Testis (tissue), 3 donors: ENCODE measurements around the gene RCOR3. TPM values are rescaled to one million over a fixed set of nuclear protein-coding genes. Genes with fewer than 3 reads are reported as not detected.

Experiments used
- DNase-seq: peaks from one replicate; pipeline ENCODE4 v3.0.0-alpha.2; 2019
- H3K27ac ChIP-seq, 2 donors: fragments of 200-600 bp; sonication (generic); one replicate each; pipeline ENCODE4 v1.5.1; 2019
- H3K27me3 ChIP-seq: fragments of 200-600 bp; sonication (generic); one replicate; pipeline ENCODE4 v1.5.1; 2019
- H3K36me3 ChIP-seq: fragments of 200-600 bp; sonication (generic); one replicate; pipeline ENCODE4 v1.5.1; 2017; ENCODE audit warnings: low read depth; ENCODE audit errors: missing control alignments
- H3K4me1 ChIP-seq: fragments of 200-600 bp; sonication (generic); one replicate; pipeline ENCODE4 v1.5.1; 2019
- H3K4me3 ChIP-seq, 2 donors: fragments of 200-600 bp; sonication (generic); one replicate each; pipeline ENCODE4 v1.5.1; 2017 to 2019
- H3K9me3 ChIP-seq: fragments of 200-600 bp; sonication (generic); one replicate; pipeline ENCODE4 v1.5.1; 2017
- CTCF ChIP-seq, 3 experiments: fragments of 450-650 bp in 2 of 3; fragments of 200-600 bp in 1 of 3; sonication (generic) in 1 of 3; IDR thresholded peaks; one replicate each; pipeline ENCODE4 v1.5.1; 2016 to 2019; ENCODE audit warnings: antibody characterized with exemption in 3 of 3, mild to moderate bottlenecking in 2 of 3, moderate library complexity in 1 of 3
- POLR2A ChIP-seq: fragments of 450-650 bp; IDR thresholded peaks from one replicate; pipeline ENCODE4 v1.6.1; 2017; ENCODE audit warnings: antibody characterized with exemption, mild to moderate bottlenecking, moderate library complexity
- WGBS, 2 donors: methylation state at CpG; one replicate each; pipeline ENCODE4 v1.1.5; 2018; 5-methylcytosine and 5-hydroxymethylcytosine counted together
- intact Hi-C: fragments of 100-400 bp; cut with DNase I; formaldehyde crosslinking; loops from one replicate; pipeline ENCODE4 v1.15.1; 2023; ENCODE audit warnings: low total_unique reads
- polyA plus RNA-seq: library from polyadenylated mRNA; stranded (reverse); fragments of 350-450 nt; fragmentation: Illumina TruSeq; extraction: RNeasy Lipid Tissue Mini Kit (QIAGEN cat#74804); gene quantifications from one replicate; pipeline ENCODE4 v1.2.3, GENCODE V29; 2014; ENCODE audit warnings: low read depth, low replicate concordance; ENCODE audit not compliant: insufficient read depth
- total RNA-seq, 2 donors: library from RNA; depleted of rRNA; stranded (reverse); fragments of >200 nt; gene quantifications; one replicate each; pipeline ENCODE4 v1.2.3, GENCODE V29; 2016

The RCOR3 gene
- total and polyA plus RNA-seq, 3 donors from 2014 or later: 114 to 141 (median 128) TPM

GRCh38 chr1:211341999-211342398 is 82.8 kb downstream of the RCOR3 start:
- no peak for DNase-seq
- H3K36me3 ChIP-seq: no peaks in the 10 kb centered on the region
- H3K9me3 ChIP-seq: no peaks in the 10 kb centered on the region
- H3K4me3 ChIP-seq: no peak overlapping the region
- H3K27me3 ChIP-seq: no peaks in the 10 kb centered on the region
- 83 to 88% methylated on average over 1 of the region's 1 CpG for WGBS, 2 donors
- TF ChIP-seq POLR2A (no peak), CTCF (IDR thresholded peaks at IDR 0.05) (no peak)
- H3K27ac ChIP-seq: no peak overlapping the region
- intact Hi-C loops: no loop called here
- H3K4me1 ChIP-seq: no peaks in the 10 kb centered on the region

- no peaks in the 10 kb centered on the region for H3K27me3 ChIP-seq
- intact Hi-C loops: no loop called here
- WGBS, 2 donors: 80 to 87% methylated on average over 4 of the region's 4 CpGs
- TF ChIP-seq POLR2A (no peak), CTCF (IDR thresholded peaks at IDR 0.05) (no peak)
- H3K9me3 ChIP-seq: no peaks in the 10 kb centered on the region
- H3K36me3 ChIP-seq: no peaks in the 10 kb centered on the region
- no peak overlapping the region for H3K27ac ChIP-seq
- H3K4me1 ChIP-seq: no peaks in the 10 kb centered on the region
- no peak for DNase-seq
- H3K4me3 ChIP-seq: no peak overlapping the region
Measured at GRCh38 chr1:211343607-211344006, 84.4 kb downstream of the RCOR3 start.

- WGBS, 2 donors: 55 to 59% methylated on average over 6 of the region's 6 CpGs
- H3K27me3 ChIP-seq: no peaks in the 10 kb centered on the region
- no peak overlapping the region for H3K27ac ChIP-seq
- TF ChIP-seq CTCF (IDR thresholded peaks at IDR 0.05): no peak
- no peak for TF ChIP-seq POLR2A
- no peak for DNase-seq
- no peak overlapping the region for H3K4me3 ChIP-seq
- H3K9me3 ChIP-seq: no peaks in the 10 kb centered on the region
- intact Hi-C loops: no loop called here
- H3K36me3 ChIP-seq: no peaks in the 10 kb centered on the region
- H3K4me1 ChIP-seq: no peaks in the 10 kb centered on the region
Measured at GRCh38 chr1:211344152-211344618, 85.0 kb downstream of the RCOR3 start.

- DNase-seq: no peak
- H3K27me3 ChIP-seq: no peaks in the 10 kb centered on the region
- H3K9me3 ChIP-seq: no peaks in the 10 kb centered on the region
- intact Hi-C loops: no loop called here
- H3K27ac ChIP-seq: no peak overlapping the region
- H3K36me3 ChIP-seq: no peaks in the 10 kb centered on the region
- WGBS, 2 donors: 86 to 94% methylated on average over 2 of the region's 2 CpGs
- TF ChIP-seq POLR2A: no peak
- TF ChIP-seq CTCF (IDR thresholded peaks at IDR 0.05): no peak
- no peak overlapping the region for H3K4me3 ChIP-seq
- H3K4me1 ChIP-seq: no peaks in the 10 kb centered on the region
Measured at GRCh38 chr1:211345719-211346118, 86.6 kb downstream of the RCOR3 start.

GRCh38 chr1:211347077-211347844 is 88.1 kb downstream of the RCOR3 start:
- intact Hi-C loops: no loop called here
- 77 to 84% methylated on average over 4 of the region's 4 CpGs for WGBS, 2 donors
- no peak for DNase-seq
- H3K4me3 ChIP-seq: no peak overlapping the region
- no peaks in the 10 kb centered on the region for H3K36me3 ChIP-seq
- H3K27ac ChIP-seq: no peak overlapping the region
- H3K9me3 ChIP-seq: no peaks in the 10 kb centered on the region
- no peaks in the 10 kb centered on the region for H3K27me3 ChIP-seq
- TF ChIP-seq CTCF (IDR thresholded peaks at IDR 0.05): no peak
- no peak for TF ChIP-seq POLR2A
- no peaks in the 10 kb centered on the region for H3K4me1 ChIP-seq
